Endothelial cell of umbilical vein (primary cell): ENCODE data around the gene RAB1A. TPM values are rescaled to one million over a fixed set of nuclear protein-coding genes. Genes with fewer than 3 reads are reported as not detected.

ENCODE experiments used
- BruUV-seq: library from RNA; stranded (reverse); fragments of 400-500 nt; replicated peaks from 2 replicates; lab custom pipeline; 2021; lab: Mats Ljungman, UMichigan
- CTCF ChIA-PET: fragments of 300-600, 350-600 bp; sonication (Branson Sonifier 250); formaldehyde crosslinking; loops from one replicate; lab custom pipeline; 2021; ENCODE audit warnings: antibody characterized with exemption, inconsistent platforms; lab: Charles Lee
- POLR2A ChIA-PET: fragments of 300-600, 350-600 bp; sonication (Branson Sonifier 250); formaldehyde crosslinking; loops from one replicate; lab custom pipeline; 2021; ENCODE audit warnings: antibody characterized with exemption, inconsistent platforms; lab: Charles Lee
- DNase-seq: peaks from one replicate; pipeline ENCODE4 v3.0.0-alpha.2; 2011; ENCODE audit warnings: low read depth, low spot score
- FAIRE-seq: peaks from 2 replicates; lab custom pipeline; 2011; peaks lifted over from hg19 to GRCh38; lab: Jason Lieb, UNC
- H2AFZ ChIP-seq: 2 replicates; pipeline ENCODE4 v1.6.0; 2012; ENCODE audit warnings: low read depth, low read length, control low read depth, inconsistent platforms
- H3K27ac ChIP-seq: 2 replicates; pipeline ENCODE4 v1.5.1; 2011; ENCODE audit warnings: low read depth, mild to moderate bottlenecking, control low read depth, low read length, moderate library complexity; ENCODE audit not compliant: insufficient read depth
- H3K27me3 ChIP-seq, 2 experiments: 2 replicates each; pipeline versions ENCODE4 v1.6.0 to v1.6.1; 2011; ENCODE audit warnings: low read length in 2 of 2, mixed read lengths in 1 of 2; ENCODE audit not compliant: control insufficient read depth in 2 of 2, insufficient read depth in 2 of 2
- H3K36me3 ChIP-seq, 2 experiments: 2 replicates in 1 of 2; 3 replicates in 1 of 2; pipeline ENCODE4 v1.5.1; 2011; ENCODE audit warnings: low read length in 2 of 2, mild to moderate bottlenecking in 1 of 2, moderate library complexity in 1 of 2; ENCODE audit not compliant: control insufficient read depth in 2 of 2, insufficient read depth in 2 of 2; ENCODE audit errors: extremely low read depth in 1 of 2
- H3K4me1 ChIP-seq: 3 replicates; pipeline ENCODE4 v1.5.1; 2011; ENCODE audit warnings: mild to moderate bottlenecking, low read length; ENCODE audit not compliant: control insufficient read depth, insufficient read depth; ENCODE audit errors: extremely low read depth
- H3K4me2 ChIP-seq: 2 replicates; pipeline ENCODE4 v1.6.1; 2011; ENCODE audit warnings: low read length, control low read depth, mixed read lengths; ENCODE audit not compliant: insufficient read depth
- H3K4me3 ChIP-seq, 3 experiments: fragments of 200-600 bp in 1 of 3; sonication (generic), shearing (Covaris generic) in 1 of 3; replicated peaks in 1 of 3; 2 replicates each; pipeline ENCODE4 v1.5.1; 2011 to 2016; ENCODE audit warnings: control low read depth in 3 of 3, low read length in 3 of 3, mild to moderate bottlenecking in 2 of 3, inconsistent platforms in 1 of 3, low read depth in 1 of 3, moderate library complexity in 1 of 3; ENCODE audit not compliant: insufficient read depth in 1 of 3
- H3K79me2 ChIP-seq: 2 replicates; pipeline ENCODE4 v1.6.0; 2012; ENCODE audit warnings: low read length, inconsistent platforms; ENCODE audit not compliant: control insufficient read depth, insufficient read depth
- H3K9ac ChIP-seq: replicated peaks from 2 replicates; pipeline ENCODE3; 2011; ENCODE audit warnings: low read length, control low read depth; ENCODE audit not compliant: insufficient read depth; ENCODE audit errors: extremely low read depth
- H3K9me1 ChIP-seq: replicated peaks from 3 replicates; pipeline ENCODE4 v1.6.0; 2011; ENCODE audit warnings: mild to moderate bottlenecking, low read length; ENCODE audit not compliant: control insufficient read depth, insufficient read depth; ENCODE audit errors: extremely low read depth
- H3K9me3 ChIP-seq: replicated peaks from 2 replicates; pipeline ENCODE4 v1.5.1; 2012; ENCODE audit warnings: low read length, inconsistent platforms; ENCODE audit not compliant: control insufficient read depth, insufficient read depth
- H4K20me1 ChIP-seq: replicated peaks from 2 replicates; pipeline ENCODE3; 2011; ENCODE audit warnings: mild to moderate bottlenecking, low read length; ENCODE audit not compliant: control insufficient read depth, insufficient read depth; ENCODE audit errors: extremely low read depth
- EZH2 ChIP-seq: IDR thresholded peaks from 2 replicates; pipeline ENCODE4 v1.6.1; 2012; ENCODE audit warnings: borderline replicate concordance, low read depth, mild to moderate bottlenecking, moderate library complexity, low read length, inconsistent platforms; ENCODE audit not compliant: severe bottlenecking
- FOS ChIP-seq: IDR thresholded peaks from 2 replicates; pipeline ENCODE4 v1.6.1; 2011; ENCODE audit warnings: mild to moderate bottlenecking, low read length, moderate library complexity, borderline replicate concordance; ENCODE audit not compliant: insufficient read depth
- GATA2 ChIP-seq: IDR thresholded peaks from 2 replicates; pipeline ENCODE4 v1.7.0; 2011; ENCODE audit warnings: low read depth, mild to moderate bottlenecking, moderate library complexity, mixed read lengths, low read length; ENCODE audit not compliant: insufficient read length, insufficient read depth
- JUN ChIP-seq: IDR thresholded peaks from 2 replicates; pipeline ENCODE4 v1.6.1; 2011; ENCODE audit warnings: borderline replicate concordance, low read depth; ENCODE audit not compliant: insufficient read length, insufficient read depth
- MYC ChIP-seq: IDR thresholded peaks from one replicate; pipeline ENCODE4 v1.6.1; 2011; ENCODE audit warnings: mild to moderate bottlenecking, low read depth, low read length
- POLR2A ChIP-seq: IDR thresholded peaks from 2 replicates; pipeline ENCODE4 v1.6.1; 2012; ENCODE audit warnings: low read depth, mild to moderate bottlenecking, control low read depth, low read length
- POLR2AphosphoS5 ChIP-seq: IDR thresholded peaks from 2 replicates; pipeline ENCODE4 v1.6.1; 2012; ENCODE audit warnings: low read depth, mild to moderate bottlenecking, control low read depth, low read length, moderate library complexity; ENCODE audit not compliant: insufficient read depth
- dilution Hi-C: fragments of 300-500 bp; cut with MboI; formaldehyde crosslinking; loops from one replicate; pipeline ENCODE4 v1.15.0; 2019; ENCODE audit warnings: low sequenced_read_pairs; ENCODE audit not compliant: extremely low pct_ligation_motif_present
- intact Hi-C: fragments of 100-400 bp; cut with micrococcal nuclease; formaldehyde crosslinking; loops from one replicate; pipeline ENCODE4 v1.10.0; 2022
- polyA plus RNA-seq, 4 experiments: library from polyadenylated mRNA; depleted of rRNA in 3 of 4; stranded (reverse) in 3 of 4; unstranded in 1 of 4; fragments of >200 nt; gene quantifications; 2 replicates each; pipeline versions ENCODE4 v1.2.1 to v1.2.3, GENCODE V29; 2011 to 2012; ENCODE audit warnings: missing spikeins in 1 of 4
- total RNA-seq: library from RNA; stranded (reverse); gene quantifications from 2 replicates; pipeline ENCODE4 v1.2.3, GENCODE V29; 2021
- TF ChIP-seq, protein P1 (sequence below), 2 donors: IDR thresholded peaks; 1 replicate in 1 of 2; 2 replicates in 1 of 2; pipeline ENCODE4 v1.5.1; 2011; ENCODE audit warnings: low read length in 2 of 2, mild to moderate bottlenecking in 2 of 2, moderate library complexity in 2 of 2, control low read depth in 1 of 2, inconsistent platforms in 1 of 2, low read depth in 1 of 2; ENCODE audit not compliant: insufficient read depth in 1 of 2; ENCODE audit errors: extremely low read depth in 1 of 2
- TF ChIP-seq, protein P2 (sequence below): IDR thresholded peaks from 2 replicates; pipeline ENCODE4 v1.6.1; 2011; ENCODE audit not compliant: insufficient read depth, insufficient read length

Gene RAB1A
- total and polyA plus RNA-seq, 2 donors (not counting 3 experiments of a cell fraction or from before 2014, with no cell fraction given): 121 to 176 TPM

DNA sequence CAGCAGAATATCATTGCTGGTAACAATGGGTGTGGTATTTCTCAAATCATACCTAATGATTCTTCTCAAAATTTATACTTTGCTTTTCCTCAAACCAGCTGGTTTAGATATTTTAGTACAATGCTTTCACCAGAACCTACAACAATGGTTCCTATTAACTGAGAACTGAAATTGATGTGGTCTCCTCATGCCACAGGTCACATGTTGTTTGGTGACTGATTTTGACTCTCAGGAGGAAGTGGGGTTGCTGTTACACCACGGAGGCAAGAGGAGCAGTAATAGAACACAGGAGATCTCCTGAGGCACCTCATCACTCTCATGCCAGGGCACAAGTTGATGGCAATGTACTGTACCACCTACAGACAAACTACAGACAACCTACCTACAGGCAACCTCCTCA, 76.7 kb downstream of the RAB1A start:
- dilution Hi-C loops: no loop called here
- FAIRE-seq: no peak
- Histone ChIP-seq H3K9me1 (no peaks in the 10 kb centered on the region), H3K27ac (no peak overlapping the region), H3K4me1 (peaks cover 14% of the 10 kb centered on the region), H4K20me1 (no peaks in the 10 kb centered on the region), H3K79me2 (peaks cover 13% of the 10 kb centered on the region), H3K9me3 (no peaks in the 10 kb centered on the region), H3K27me3 (no peaks in the 10 kb centered on the region), H3K4me2 (no peak overlapping the region), H3K36me3 (no peaks in the 10 kb centered on the region), H3K9ac (no peak overlapping the region), H3K4me3 (no peak overlapping the region), H2AFZ (no peak overlapping the region)
- intact Hi-C loops: no loop called here
- no peak for DNase-seq
- TF ChIP-seq POLR2AphosphoS5 (no peak), POLR2A (no peak), FOS (no peak), GATA2 (no peak), MYC (no peak), JUN (no peak), EZH2 (no peak)
- TF ChIP-seq, protein P1, sequence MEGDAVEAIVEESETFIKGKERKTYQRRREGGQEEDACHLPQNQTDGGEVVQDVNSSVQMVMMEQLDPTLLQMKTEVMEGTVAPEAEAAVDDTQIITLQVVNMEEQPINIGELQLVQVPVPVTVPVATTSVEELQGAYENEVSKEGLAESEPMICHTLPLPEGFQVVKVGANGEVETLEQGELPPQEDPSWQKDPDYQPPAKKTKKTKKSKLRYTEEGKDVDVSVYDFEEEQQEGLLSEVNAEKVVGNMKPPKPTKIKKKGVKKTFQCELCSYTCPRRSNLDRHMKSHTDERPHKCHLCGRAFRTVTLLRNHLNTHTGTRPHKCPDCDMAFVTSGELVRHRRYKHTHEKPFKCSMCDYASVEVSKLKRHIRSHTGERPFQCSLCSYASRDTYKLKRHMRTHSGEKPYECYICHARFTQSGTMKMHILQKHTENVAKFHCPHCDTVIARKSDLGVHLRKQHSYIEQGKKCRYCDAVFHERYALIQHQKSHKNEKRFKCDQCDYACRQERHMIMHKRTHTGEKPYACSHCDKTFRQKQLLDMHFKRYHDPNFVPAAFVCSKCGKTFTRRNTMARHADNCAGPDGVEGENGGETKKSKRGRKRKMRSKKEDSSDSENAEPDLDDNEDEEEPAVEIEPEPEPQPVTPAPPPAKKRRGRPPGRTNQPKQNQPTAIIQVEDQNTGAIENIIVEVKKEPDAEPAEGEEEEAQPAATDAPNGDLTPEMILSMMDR (IDR thresholded peaks at IDR 0.05; ENCODE audit: extremely low read depth in 1 of 2, insufficient read depth in 1 of 2, low read depth in 1 of 2, low read length in 2 of 2): no peak
- TF ChIP-seq, protein P2, sequence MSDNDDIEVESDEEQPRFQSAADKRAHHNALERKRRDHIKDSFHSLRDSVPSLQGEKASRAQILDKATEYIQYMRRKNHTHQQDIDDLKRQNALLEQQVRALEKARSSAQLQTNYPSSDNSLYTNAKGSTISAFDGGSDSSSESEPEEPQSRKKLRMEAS: no peak
- ChIA-PET CTCF (interaction anchor here (1.3 to 2.1 kb wide), 3 partner anchors 11 to 520 kb away, joined by 3 to 7 read pairs (median 7); no protein-coding TSS in a partner anchor), POLR2A (no interaction called here)
- no TSS peak for BruUV-seq
